NCI-H774 (cell line): ENCODE results near the gene PDE4B.
A peak's percentile ranks its signal among the peaks of the same experiment; 100 is the strongest.

Source experiments
- DNase-seq: peaks from one replicate; lab custom pipeline; 2025; lab: John Stamatoyannopoulos, UW

The PDE4B gene

DNA sequence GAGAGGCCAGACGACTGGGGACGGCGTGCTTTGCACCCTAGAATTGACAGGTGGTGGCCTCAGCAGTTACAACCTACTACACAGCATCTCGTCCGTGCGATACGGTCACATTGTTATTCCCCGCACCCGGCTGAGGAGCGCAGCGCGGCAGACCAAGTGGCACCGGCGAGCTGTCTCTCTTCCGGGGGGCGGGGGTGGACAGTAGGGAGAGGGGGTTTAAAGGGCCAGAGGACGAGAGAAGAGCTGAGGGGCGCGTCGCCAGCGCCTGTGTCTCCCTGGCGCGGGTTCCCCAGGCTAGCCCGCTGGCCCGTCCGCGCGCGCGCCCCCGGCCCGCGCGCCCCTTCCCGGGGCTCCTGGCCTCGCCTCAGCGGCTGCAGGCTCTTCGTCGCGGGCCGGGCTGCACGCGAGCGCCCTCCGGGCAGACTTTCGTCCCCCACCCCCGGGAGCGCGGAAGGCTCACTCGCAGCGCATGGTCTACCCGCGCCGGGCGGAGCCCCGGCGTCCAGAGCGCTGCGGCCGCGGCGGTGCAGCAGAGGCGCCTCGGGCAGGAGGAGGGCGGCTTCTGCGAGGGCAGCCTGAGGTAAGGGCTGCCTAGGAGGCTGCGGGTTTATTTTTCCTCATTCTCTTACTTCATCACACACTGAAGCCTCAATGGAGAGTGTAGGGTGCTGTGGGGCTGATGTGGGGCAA is at the start of gene PDE4B:
PDE4B (plus strand) TSS at position 227 of the 690 bp plus-strand sequence.
- DNase-seq, result peak; percentile 43

DNA sequence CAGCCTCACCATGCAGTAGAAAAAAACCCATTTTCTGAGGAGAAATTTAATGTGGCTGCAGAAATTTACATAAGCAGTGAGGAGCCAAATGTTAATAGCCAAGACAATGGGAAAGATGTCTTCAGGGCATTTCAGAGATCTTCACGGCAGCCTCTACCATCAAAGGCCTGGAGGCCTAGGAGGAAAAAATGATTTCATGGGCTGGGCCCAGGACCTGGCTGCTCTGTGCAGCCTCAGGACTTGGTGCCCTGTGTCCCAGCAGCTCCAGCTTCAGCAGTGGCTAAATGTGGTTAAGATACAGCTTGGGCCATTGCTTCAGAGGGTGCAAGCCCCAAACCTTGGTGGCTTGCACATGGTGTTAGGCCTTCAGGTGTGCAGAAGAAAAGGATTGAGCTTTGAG is 48.0 kb upstream of the PDE4B start:
- no peak for DNase-seq

DNA sequence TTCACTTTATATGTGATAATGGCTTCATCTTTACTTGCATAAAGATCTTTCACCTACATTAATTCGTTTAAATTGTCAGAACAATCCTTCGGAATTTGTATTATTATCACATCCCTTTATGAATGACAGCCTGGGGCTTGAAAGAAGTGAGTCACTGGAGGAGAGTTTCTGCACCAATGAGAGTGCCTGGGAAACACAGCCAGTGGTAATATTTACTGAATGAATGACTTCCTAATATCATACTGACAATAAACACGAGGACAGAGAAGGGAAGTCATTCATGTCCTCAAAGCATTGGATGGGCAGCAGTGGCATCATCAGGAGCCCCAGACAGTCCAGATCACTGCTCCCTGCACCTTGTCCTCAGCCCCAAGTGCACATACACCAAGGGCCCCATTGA is 40.7 kb upstream of the PDE4B start:
- DNase-seq, result no peak

DNA sequence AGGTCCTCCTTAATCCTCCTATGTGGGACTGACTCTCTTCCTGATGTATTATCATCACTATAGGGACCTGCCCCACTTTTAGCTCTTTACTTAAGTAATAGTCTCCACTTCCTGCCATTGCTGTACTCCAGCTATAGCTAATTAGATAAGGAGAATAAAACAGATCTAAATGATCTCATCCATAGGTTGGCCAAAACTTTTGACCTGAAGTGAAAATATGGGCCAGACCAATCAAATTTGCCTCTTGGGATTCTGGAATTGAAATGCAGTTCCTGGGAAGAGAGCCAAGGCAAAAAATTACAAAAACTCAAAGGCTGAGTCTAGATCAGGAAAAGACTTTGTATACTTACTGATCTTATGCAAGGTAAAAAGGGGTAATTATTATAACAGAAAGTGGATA is 36.1 kb upstream of the PDE4B start:
- no peak for DNase-seq

DNA sequence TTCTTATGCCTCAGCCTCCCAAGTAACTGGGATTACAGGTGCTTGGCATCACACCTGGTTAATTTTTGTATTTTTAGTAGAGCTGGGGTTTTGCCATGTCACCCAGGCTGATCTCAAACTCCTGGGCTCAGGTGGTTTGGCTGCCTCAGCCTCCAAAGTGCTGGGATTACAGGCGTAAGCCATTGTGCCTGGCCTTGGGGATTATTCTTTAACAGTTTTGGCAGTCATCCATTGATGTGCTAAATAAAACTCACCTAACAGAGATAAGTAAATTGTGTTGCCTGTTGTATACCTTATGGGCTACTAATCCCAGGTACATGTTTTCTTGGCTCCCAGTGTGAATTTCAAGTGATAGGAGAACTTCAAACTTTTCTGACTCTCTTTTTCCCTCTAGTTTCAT is 35.2 kb upstream of the PDE4B start:
- DNase-seq, result no peak

DNA sequence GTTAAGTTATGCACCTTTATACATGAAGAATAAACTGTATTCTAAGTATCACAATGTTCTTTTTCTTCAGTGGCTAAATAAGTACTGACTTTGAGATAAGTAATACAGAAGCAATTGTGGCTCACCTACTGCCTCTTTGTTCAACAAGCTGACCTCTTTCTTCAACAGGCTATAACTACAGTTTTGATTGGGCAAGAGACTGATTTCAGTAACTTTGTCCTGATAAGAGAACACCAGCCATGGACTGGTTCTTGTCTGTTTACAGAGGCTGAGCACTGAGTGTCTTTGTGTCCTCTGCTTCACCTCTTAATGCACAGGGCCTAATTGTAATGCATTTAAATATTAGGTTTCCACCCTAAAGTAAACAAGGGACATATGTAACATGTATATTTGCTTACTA is 34.6 kb upstream of the PDE4B start:
- no peak for DNase-seq

DNA sequence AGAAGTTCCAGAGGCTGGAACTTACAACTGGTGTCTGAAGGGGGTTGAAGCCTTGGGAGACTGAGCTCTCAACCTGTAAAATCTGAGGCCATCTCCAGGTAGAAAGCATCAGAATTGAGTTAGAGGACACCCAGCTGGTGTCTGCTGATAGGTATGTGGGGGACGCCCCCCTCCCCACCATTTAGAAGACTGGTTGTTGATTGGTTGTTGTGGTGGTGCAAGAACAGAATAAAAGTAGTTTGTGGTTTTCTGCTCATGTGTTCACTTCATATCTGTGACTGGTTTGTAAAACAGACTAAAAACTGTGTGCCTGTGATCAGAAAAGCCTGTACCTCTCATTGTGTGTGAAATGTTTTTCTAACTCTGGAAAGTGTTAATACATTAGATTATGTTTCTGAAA is 33.2 kb upstream of the PDE4B start:
- no peak for DNase-seq

DNA sequence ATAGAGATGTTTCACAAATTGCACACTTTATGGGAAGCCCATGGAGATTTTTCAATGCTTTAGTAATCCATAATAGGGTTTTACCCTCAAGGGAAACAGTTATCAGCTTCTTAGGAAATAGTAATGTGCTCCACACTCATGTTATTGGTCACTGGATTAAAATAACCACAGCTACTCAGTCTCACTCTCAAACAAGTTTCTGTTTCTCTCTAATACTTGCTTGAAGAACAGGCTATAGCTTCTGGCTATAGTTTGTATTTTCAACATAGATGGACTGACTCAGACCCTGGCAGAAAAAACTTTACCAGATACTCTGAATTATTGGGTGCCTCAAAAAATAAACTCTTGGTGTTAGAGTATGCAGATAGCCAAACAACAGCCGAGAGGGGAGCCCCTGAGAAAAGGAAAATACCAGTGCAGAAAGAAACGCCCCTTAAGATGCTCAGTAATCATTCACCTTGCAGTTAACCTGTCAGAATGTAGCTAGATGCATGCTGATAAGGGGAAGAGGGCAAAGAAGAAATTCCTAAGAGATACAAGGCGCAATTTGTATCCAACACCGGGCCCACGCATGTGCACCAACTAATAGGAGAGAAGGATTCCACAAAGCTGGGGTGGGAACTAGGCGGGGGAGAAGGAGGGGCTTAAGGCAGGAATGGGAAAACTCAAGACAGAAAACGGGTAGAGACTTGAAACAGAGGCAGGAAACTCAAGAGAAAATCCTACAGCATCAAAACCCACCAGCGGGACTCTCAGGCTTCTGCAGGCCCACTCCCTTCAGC is 30.4 kb upstream of the PDE4B start:
- no peak for DNase-seq

DNA sequence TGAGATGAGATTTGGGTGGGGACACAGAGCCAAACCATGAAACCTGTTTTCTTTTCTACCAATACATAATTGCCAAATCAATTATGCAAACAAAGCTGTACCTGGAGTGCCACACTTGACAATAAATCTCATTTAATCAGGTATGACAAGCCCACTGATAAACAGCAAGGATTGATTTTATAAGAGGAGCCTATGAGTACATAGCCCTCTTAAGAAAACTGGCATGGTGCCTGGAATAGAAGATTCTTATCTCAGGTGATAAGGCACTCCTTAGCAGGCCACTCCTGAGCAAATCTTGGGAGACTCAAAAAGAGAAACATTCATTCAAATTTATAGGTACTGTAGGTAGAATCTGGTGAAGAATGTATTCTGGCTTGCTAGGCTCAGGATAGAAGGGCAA is 28.6 kb upstream of the PDE4B start:
- DNase-seq, result no peak

DNA sequence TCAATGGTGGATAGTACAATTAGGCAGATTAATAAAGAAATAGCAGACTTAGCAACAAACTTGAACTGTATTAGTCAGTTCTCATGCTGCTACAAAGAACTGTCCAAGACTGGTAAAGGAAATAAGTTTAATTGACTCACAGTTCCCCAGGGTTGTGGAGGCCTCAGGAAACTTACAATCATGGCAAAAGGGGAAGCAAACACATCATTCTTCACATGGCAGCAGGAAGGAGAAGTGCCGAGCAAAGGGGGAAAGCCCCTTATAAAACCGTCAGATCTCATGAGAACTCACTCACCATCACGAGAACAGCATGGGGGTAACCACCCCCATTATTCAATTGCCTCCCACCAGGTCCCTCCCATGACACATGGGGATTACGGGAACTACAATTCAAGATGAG is 27.1 kb upstream of the PDE4B start:
- DNase-seq, result no peak

DNA sequence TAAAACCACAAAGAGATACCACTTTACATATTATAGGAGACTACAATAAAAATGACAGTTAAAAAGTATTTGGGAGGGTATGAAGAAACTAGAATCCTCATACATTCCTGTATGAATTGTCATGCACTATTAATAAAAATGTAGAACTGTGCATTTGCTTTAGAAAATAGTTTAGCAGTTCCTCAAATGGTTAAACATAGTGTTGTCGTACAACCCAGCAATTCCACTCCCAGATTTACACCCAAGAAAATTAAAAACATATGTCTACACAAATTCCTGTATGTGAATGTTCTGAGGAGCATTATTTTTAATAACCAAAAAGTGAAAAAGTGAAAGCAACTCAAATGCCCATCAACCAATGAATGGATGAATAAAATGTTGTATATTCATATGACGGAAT is 23.1 kb upstream of the PDE4B start:
- DNase-seq, result no peak

DNA sequence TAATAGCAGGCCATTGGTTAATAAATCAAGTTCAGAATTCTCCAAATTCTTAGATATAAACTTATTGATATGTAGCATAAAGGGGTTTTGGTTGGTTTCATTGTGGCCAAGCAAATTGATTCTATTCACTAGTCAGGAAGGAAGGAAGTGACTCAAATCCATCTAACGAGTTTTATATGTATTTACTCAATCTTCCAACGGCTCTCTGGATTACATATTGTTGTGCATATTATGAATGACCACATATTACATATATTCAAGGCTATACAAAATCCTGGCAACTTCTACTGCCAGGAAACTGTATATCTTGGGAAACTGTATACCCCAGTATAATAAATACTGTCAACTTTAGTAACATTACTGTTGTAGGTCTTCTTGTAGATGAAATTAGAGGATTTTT is 20.1 kb upstream of the PDE4B start:
- no peak for DNase-seq

DNA sequence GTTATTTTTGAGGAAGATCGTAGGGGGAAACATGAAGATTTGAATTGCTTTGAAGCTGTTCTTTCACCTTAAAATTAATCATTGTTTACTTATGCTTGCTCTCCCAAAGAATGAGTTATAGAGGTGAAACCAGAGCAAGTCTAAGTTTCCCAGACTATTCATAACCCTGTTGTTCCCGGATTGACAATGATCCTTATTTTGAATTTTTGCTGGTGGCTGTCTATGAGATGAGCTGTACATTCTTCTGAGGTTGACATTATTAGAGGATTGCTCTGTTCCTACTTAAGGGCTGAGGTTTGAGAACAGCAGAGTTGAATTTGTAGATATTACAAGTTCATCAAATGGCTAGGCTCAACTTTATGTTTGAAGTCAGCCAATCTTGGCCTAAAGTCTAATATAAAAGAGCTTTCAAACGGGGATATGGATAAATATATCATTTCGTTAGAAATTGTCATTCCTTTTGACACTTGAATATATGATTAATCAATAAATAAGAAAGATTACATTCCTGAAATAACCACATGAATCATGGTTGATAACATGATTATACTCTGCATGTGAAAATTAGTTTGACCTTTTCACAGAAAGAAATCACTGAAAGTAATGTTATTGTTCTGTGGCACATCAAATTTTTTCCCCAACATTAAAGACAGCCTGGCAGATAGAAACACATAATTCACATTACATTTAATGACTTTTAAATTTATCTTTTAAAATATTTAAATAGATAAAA is 19.1 kb upstream of the PDE4B start:
- no peak for DNase-seq

DNA sequence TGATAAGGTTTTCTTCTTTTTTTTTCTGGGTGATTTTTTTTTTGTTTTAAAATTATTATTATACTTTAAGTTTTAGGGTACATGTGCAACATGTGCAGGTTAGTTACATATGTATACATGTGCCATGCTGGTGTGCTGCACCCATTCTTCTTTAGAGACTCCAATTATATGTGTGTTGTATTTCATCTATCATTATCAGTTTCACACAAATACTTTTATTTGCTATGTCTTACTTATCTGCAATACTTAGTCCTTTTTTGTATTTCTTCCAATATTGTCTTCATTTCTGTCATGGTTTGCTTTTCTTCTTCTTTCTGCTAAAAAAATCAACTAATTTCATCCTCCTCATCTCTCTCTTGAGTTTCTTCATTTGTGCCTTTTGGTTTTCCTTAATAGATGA is 3.9 kb upstream of the PDE4B start:
- no peak for DNase-seq

DNA sequence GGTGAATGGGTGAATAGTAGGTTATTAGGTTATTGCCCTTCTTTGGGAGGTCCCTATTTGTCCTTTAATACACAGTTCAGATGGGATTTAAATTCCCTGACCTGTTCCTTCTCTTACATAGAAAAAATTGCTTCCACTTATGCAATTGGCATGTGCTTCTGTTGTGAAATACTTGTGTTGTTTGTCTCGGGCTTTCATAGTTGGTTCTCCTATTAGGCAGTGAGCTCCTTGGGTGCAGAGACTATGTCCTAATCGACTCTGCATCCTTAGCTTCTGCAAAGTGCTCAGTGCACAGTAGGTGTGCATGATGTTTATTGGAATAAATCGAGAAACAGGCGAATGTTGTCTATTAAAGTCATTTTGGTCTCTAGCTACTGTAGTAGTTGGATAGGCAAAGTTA is 1.3 kb upstream of the PDE4B start:
- no peak for DNase-seq

DNA sequence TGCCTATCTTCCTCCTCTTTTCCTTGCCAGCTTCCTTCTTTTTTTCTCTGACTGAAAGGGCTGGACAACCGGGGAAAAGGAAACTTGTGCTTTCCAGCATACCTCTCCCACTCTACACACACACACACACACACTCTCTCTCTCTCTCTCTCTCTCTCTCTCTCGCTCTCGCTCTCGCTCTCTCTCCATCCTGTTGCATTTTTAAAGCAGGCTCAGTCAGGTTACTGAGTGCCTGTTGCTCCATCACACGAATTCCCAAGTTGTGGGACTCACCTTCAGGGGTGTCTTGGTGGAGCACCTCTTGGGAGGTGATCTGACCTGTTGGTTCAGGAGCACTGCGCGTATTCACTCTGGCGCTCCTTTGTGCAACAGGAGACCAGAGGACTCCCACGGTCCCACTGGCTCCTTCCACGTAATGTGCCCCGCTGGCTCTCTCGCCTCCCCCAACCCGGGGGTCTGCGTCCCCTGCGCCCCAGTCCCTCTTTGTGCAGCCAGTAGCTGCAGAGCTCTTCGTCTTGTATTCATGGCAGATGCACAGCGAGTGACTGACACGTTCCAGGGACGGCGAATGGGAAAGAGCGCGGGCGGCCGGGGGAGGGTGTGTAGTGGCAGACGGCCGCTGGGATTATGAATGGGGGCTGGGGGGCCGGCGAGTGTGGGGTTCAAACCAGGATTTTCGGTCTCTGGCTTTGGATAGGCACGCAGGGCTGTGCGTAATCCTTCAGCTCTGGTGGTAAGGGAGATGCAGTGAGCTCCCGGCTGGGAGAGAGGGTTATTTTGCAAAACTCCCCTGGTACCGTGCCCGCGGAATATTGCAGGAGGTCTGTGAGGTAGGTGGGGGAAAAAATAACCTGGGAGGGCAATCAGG is 660 bp upstream of the PDE4B start:
- peak; percentile 36 for DNase-seq

DNA sequence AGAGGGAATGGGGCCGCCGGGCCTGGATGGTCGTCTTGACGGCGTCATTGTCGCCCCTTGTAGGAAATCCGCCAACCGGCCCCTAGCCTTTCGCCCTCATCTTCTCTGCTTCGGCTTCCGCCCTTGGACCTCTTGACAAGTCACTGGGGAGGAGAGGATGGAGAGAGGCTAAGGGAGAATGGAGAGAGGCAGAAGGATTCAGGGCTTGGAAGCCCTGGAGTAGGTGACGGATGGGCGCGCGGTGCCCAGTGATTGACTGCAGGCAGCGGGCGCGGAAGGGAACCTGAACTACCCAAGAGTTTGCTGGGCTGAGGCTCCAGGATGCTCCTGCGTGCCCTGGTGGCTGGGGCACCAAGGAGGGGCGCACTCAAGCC is 651 bp downstream of the PDE4B start:
- DNase-seq, result peak; percentile 24

DNA sequence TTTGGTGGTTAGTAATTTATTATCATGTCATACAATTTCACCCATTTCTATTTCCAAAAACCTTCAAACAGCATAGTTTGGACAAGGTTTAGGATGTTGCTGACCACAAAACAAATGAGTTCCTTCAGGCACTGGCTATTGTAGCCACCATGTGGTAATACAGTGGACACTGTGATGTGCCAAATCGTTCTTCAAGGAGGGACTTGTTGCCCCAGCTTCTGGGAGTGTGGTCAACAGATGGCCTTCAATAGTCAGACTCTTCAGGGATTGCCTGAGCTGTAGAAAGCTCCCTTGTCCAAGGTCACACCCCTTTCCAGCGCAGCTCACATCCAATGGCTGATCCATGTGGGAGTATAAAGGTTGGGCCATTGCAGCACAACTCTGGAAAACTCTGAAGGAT is 2.6 kb downstream of the PDE4B start:
- no peak for DNase-seq

DNA sequence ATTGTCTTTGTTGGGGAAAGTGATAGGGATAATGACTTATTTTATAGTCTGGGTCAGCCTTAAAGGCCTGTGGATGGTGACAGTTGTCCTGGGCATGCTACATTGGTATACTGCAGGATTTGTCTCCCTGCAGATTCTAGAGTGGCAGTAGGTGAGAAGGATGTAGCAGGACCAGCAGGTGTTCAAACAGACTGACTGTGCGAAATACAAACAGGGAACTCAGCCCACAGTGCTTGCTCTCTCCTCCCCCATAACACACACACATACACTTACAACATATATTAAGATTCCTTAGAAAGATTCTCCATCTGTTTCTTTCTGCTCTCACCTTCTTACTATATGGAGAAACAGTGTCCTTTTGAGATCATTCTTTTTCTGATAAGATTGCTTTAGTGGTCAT is 6.9 kb downstream of the PDE4B start:
- peak; percentile 77 for DNase-seq

DNA sequence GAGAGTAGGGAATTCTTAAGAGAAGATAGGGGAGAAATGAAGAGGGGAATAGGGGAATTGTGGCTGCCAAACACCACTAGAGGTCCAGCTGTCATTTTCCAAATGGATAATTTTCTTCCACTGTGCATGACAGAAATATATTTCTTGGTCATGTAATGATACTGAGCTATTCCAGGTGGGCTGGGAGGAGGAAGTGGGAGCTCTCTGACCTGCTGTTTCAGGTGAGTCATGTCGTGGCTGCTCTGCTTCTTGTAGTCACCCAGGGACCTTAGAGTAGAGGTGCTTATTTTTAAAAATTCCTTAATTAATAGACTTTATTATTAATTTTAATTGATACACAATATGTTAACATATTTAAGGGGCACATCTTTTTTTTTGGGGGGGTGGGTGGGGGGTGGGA is 11.9 kb downstream of the PDE4B start:
- DNase-seq, result no peak

DNA sequence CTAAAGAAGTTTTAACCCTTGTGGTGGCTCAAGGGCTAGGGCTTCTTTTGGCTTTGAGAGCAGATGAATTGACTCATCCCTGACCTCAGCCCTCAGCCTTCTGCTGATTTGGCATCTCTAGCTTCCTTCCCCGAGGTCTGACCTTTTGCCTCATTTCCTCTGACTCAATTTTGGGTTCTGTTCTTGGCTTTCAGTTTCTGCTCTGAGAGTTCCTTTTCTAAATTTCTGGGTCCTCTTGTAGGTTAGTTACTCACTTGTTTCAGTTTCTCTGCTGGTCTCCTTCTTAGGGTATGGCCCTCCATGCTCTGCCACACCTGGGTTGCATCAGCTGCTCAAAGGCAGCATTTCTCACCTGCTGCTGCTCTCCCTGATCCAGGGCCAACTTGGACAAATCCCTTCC is 19.4 kb downstream of the PDE4B start:
- peak; percentile 16 for DNase-seq

DNA sequence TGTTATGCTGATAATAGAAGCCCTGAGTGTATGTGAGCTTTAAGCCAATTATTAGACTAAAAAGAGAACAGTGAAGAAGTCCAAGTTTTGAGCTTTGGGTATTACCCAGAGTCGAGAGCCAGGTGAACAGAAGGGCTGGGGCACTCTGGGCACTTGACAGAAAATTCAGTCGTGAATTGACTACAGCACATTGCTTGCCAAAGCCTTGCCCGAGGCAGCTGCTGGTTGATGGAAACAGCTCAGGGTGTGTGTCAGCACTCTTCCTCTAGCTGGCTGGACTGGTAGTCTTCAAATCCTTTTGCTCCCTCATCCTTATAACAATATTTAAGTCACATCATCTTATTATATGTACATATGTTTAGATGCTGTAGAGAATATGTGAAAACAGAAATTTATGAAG is 21.3 kb downstream of the PDE4B start:
- peak; percentile 63 for DNase-seq
